Left ventricle myocardium superior (tissue), 1 donor: ENCODE measurements around the gene WIPF3. TPM values are rescaled to one million over a fixed set of nuclear protein-coding genes. Genes with fewer than 3 reads are reported as not detected.

ENCODE experiments used
- ATAC-seq: fragments of 200-7000 bp; cut with Tn5 transposase; one replicate; pipeline ENCODE4 v1.9.1; 2020; ENCODE audit warnings: mild to moderate bottlenecking, moderate library complexity
- DNase-seq: peaks from one replicate; pipeline ENCODE4 v3.0.0-alpha.2; 2020
- intact Hi-C: fragments of 100-400 bp; cut with micrococcal nuclease; formaldehyde crosslinking; loops from one replicate; pipeline ENCODE4 v1.11.0; 2022
- total RNA-seq: library from RNA; stranded (reverse); fragmentation: NEBNext Ultra II Directional; extraction: Animal tissue kit (Norgen Biotek cat#: 25700); gene quantifications from one replicate; pipeline ENCODE4 v1.2.1, GENCODE V29; 2021
- donor health status: DM: no; HTN: yes; CAD: no; lungs with severe emphysema.

The WIPF3 gene
- total RNA-seq, 1 donor from 2014 or later = 6.2 TPM

- DNase-seq = peak; percentile 65
- intact Hi-C loops = no loop called here
- ATAC-seq = peak; percentile 81
Measured at GRCh38 chr7:29806995-29807841, 910 bp downstream of the WIPF3 start.

- ATAC-seq = no peak
- intact Hi-C loops = no loop called here
- DNase-seq = no peak
Measured at GRCh38 chr7:29808075-29808801, 1.9 kb downstream of the WIPF3 start.

GRCh38 chr7:29809533-29810155 is 3.3 kb downstream of the WIPF3 start:
- ATAC-seq (no peak), DNase-seq (no peak)
- intact Hi-C loops = no loop called here

- DNase-seq (no peak), ATAC-seq (no peak)
- intact Hi-C loops = no loop called here
Measured at GRCh38 chr7:29810297-29810696, 4.0 kb downstream of the WIPF3 start.

GRCh38 chr7:29810813-29811482 is 4.6 kb downstream of the WIPF3 start:
- no peak for DNase-seq
- intact Hi-C loops = no loop called here
- ATAC-seq = no peak

DNA sequence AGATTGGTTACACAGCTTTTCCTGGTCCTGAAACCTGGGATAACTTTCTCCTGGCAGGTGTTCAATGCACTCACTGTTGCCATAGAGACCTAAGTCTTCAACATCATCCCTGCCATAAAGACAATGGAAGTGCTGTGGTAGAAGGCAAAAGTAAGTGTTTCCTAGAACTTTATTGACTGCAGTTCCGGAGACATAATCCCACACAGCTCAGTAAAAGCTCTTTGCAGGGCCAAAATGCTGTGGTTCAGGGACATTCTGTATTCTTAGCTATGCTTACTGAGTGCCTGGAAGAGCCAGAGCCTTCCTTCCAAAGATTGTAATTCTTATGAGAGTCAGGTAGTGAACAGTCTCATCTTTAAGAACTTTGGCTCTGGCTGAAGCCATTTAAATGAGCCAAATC is 5.3 kb downstream of the WIPF3 start:
- DNase-seq = no peak
- no peak for ATAC-seq
- intact Hi-C loops = no loop called here

DNA sequence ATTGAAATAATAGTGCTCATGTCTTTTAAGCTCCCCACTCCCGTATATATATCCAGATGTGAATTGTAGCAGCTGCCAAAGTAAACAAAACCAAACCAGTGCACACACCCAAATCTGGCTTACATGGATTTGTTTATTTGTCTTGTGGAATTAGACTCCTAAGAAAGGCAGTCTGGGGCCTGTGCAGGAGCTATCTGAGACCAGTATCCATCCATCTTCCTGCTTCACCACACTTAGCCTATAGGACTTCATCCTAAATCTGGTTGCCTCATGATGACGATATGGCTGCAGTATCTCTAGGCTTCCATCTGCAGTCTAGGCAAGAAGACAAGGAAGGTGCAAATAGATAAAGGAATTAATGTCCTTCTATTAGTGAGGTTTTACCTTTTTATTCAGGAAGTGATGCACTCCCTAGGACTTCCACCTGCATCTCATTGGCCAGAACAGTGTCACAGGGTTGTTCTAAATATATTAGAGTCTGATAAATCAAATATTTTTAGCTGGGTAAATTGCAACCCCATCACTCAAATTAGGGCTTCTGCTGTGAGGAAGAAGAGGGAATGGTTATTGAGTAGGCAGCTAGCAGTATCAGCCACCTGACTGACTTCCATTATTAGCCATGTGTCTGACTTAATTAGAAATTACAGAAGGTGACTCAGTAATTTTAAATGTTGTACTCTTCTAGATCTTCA is 6.0 kb downstream of the WIPF3 start:
- ATAC-seq (peak; percentile 29), DNase-seq (no peak)
- intact Hi-C loops = no loop called here

GRCh38 chr7:29815181-29816105 is 9.1 kb downstream of the WIPF3 start:
- intact Hi-C loops = no loop called here
- ATAC-seq = no peak
- no peak for DNase-seq

GRCh38 chr7:29818308-29818707 is 12.0 kb downstream of the WIPF3 start:
- ATAC-seq (no peak), DNase-seq (no peak)
- intact Hi-C loops = no loop called here

GRCh38 chr7:29825775-29826529 is 19.6 kb downstream of the WIPF3 start:
- intact Hi-C loops = no loop called here
- DNase-seq (no peak), ATAC-seq (peak; percentile 54)

DNA sequence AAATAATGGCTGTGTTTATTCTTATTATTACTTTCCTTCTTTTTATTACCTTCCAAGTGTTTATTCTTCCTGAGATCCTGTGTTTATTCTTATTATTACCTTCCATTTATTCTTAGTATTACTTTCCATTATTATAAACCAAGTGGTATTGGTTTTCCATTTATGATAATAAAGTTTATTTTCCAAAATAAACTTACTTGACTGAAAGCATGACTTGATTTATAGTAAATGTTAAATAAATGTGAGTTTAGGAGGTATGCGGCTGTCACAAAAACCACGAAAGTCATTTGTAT is 20.2 kb downstream of the WIPF3 start:
- no peak for DNase-seq
- no peak for ATAC-seq
- intact Hi-C loops = no loop called here

GRCh38 chr7:29826904-29827303 is 20.6 kb downstream of the WIPF3 start:
- DNase-seq (no peak), ATAC-seq (no peak)
- intact Hi-C loops = no loop called here

DNA sequence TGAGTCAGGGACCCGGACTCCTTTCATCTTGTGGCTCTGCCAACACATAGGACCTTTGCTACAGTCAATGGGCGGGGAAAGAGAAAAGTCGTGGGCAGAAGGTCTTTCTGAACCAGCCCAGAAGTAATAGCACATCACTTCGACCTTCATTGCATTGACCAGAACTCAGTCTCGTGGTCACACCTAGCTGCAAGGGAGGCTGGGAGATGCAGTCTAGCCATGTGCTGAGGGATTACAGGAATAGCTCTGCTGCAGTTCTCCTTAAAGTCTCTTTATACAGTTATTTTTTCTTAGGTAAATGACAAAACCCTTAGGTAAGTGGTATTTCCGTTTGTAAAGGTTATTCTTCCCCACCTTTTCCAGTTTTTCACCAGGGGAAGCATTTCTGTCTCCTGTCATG is 25.4 kb downstream of the WIPF3 start:
- intact Hi-C loops = no loop called here
- no peak for DNase-seq
- ATAC-seq = no peak

DNA sequence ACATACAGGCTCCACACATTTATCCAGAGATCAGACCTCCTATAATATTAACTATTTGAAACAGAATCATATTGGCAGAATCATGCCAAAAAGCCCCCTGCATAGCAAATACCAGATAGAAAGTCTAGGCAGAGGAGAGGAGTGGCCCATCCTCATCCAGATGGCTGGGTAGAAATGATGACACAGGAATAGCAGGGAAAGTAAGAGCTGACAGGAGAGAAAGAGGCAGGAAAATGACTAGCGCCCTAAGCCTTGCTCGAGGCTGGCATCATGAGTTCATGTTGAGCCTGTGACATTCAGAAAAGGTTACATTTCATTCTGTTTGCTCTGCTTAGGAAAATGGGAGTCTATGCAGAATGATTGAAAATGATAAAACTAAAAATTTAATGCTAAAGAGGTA is 27.6 kb downstream of the WIPF3 start:
- intact Hi-C loops = no loop called here
- DNase-seq (no peak), ATAC-seq (no peak)

DNA sequence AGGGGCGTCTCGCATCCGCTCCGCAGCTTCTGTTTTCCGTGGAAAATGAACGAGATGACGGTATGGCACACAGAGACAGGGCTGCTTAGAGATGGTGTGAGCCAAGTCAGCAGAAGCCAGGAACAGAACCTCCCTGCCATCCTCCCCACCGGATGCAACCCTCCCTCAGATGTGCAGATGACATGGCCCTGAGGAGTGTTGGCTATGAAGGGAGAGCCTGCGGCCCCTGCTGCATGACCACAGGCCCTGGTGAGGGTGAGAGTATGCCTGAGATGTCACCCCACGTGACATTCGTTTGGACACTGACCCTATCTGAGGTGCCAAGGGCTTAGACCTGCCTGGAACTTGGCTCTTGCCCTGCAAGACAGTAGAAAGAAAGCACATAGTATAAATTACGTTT is 29.4 kb downstream of the WIPF3 start:
- ATAC-seq = no peak
- DNase-seq = no peak
- intact Hi-C loops = no loop called here

DNA sequence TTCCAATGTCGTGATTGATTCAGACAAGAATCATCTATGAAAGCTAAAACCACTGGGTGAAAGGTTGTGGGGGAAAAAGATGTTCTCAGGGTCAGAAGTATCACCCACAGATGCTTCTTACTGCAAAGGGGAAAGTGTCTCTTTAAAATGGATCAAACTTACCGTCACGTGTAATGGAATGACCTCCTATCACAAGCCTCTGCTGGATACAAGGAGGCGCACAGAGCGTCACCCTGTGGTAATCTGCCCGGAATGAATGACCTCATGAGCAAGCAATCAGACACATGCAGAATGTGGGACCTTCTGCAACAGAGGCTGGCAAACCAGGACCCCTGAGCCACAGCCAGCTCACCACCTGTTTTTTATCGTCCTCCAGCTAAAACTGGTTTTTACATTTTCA is 33.0 kb downstream of the WIPF3 start:
- intact Hi-C loops = no loop called here
- ATAC-seq (peak; percentile 99), DNase-seq (peak; percentile 74)

- DNase-seq (no peak), ATAC-seq (no peak)
- intact Hi-C loops = no loop called here
Measured at GRCh38 chr7:29839921-29840320, 33.6 kb downstream of the WIPF3 start.

GRCh38 chr7:29840701-29841100 is 34.4 kb downstream of the WIPF3 start:
- ATAC-seq (no peak), DNase-seq (no peak)
- intact Hi-C loops = no loop called here
